ENCODE data around the gene ZRANB1. TPM values are rescaled to one million over a fixed set of nuclear protein-coding genes. Genes with fewer than 3 reads are reported as not detected.

Gene ZRANB1
- total and polyA plus RNA-seq, 2 experiments from 2014 or later: 4.2 to 26.7 TPM

GRCh38 chr10:124909563-124909962, 32.4 kb upstream of the ZRANB1 start:
- DNase-seq (ENCODE audit: low spot score): no peak
- H3K9me2 ChIP-seq (ENCODE audit: insufficient read depth): no peaks in the 10 kb centered on the region
- Mint-ChIP-seq H3K4me3 (no peak overlapping the region), H3K36me3 (ENCODE audit: low read depth) (no peaks in the 10 kb centered on the region), H3K9me3 (no peaks in the 10 kb centered on the region), H3K4me1 (no peaks in the 10 kb centered on the region; the same call in 2 of the 3 replicates), H3K27me3 (ENCODE audit: insufficient read depth, low read depth, poor library complexity) (peaks cover 2% of the 10 kb centered on the region), H3K27ac (no peak overlapping the region)
- no peak overlapping the region for H3K27ac ChIP-seq (ENCODE audit: low read depth)
- no peaks in the 10 kb centered on the region for H3K79me2 ChIP-seq (replicated peaks; ENCODE audit: insufficient read depth)
- no peaks in the 10 kb centered on the region for H3K27me3 ChIP-seq (ENCODE audit: insufficient read depth)
- H3K36me3 ChIP-seq (ENCODE audit: insufficient read depth): no peaks in the 10 kb centered on the region
- TF ChIP-seq EZH2 (IDR thresholded peaks at IDR 0.05; ENCODE audit: low read depth, unreplicated experiment) (no peak), ZNF114 (CRISPR knock-in tag; IDR thresholded peaks at IDR 0.05) (no peak), JUNB (IDR thresholded peaks at IDR 0.05; ENCODE audit: unreplicated experiment) (no peak), CREB1 (CRISPR knock-in tag; IDR thresholded peaks at IDR 0.05; ENCODE audit: low read depth) (no peak), ZNF462 (CRISPR knock-in tag; IDR thresholded peaks at IDR 0.05) (no peak), NANOG (IDR thresholded peaks at IDR 0.05; ENCODE audit: borderline replicate concordance) (no peak)
- no peak overlapping the region for H3K4me2 ChIP-seq
- no peaks in the 10 kb centered on the region for H3K4me1 ChIP-seq (ENCODE audit: insufficient read depth)
- no peak overlapping the region for H2AFZ ChIP-seq
- no peak overlapping the region for H3K4me3 ChIP-seq
- no peaks in the 10 kb centered on the region for H4K20me1 ChIP-seq (replicated peaks; ENCODE audit: insufficient read depth)
- no peaks in the 10 kb centered on the region for H3F3A ChIP-seq (replicated peaks; ENCODE audit: low read depth)
- no peak for ATAC-seq
